Activated CD4-positive, alpha-beta T cell treated with anti-CD3 and anti-CD28 coated beads, Interleukin-2, amount 10 ng/mL, durations not matched to agents 7 days and 5 days (primary cell): ENCODE data around the gene ZNF599. TPM values are rescaled to one million over a fixed set of nuclear protein-coding genes. Genes with fewer than 3 reads are reported as not detected.

Experiments used
- CTCF ChIA-PET: fragments of 350-600 bp; sonication (Branson Sonifier 250); formaldehyde crosslinking; loops from one replicate; lab custom pipeline; 2021; ENCODE audit warnings: antibody characterized with exemption; lab: Charles Lee
- POLR2A ChIA-PET: fragments of 350-600 bp; sonication (Branson Sonifier 250); formaldehyde crosslinking; loops from one replicate; lab custom pipeline; 2021; ENCODE audit warnings: antibody characterized with exemption; lab: Charles Lee
- DNase-seq: peaks from one replicate; pipeline ENCODE4 v3.0.0-alpha.2; 2020
- H3K27ac Mint-ChIP-seq: one replicate; pipeline ENCODE4 v1.8.0; 2021; ENCODE audit warnings: mild to moderate bottlenecking, moderate library complexity, mixed read lengths
- H3K27me3 Mint-ChIP-seq: one replicate; pipeline ENCODE4 v1.8.0; 2021; ENCODE audit warnings: mixed read lengths
- H3K36me3 Mint-ChIP-seq: one replicate; pipeline ENCODE4 v1.8.0; 2021; ENCODE audit warnings: low read depth, mixed read lengths
- H3K4me1 Mint-ChIP-seq: one replicate; pipeline ENCODE4 v1.8.0; 2021; ENCODE audit warnings: mixed read lengths
- H3K4me3 Mint-ChIP-seq: one replicate; pipeline ENCODE4 v1.8.0; 2021; ENCODE audit warnings: mild to moderate bottlenecking, moderate library complexity, mixed read lengths
- H3K9me3 Mint-ChIP-seq: one replicate; pipeline ENCODE4 v1.8.0; 2021; ENCODE audit warnings: mixed read lengths
- total RNA-seq, 2 experiments: library from RNA; stranded (reverse); gene quantifications; one replicate each; pipeline ENCODE4 v1.2.3, GENCODE V29; 2021

ZNF599 gene
- total RNA-seq, 2 experiments from 2014 or later = 5.3 to 6.1 TPM

- Mint-ChIP-seq H3K27ac (no peak overlapping the region), H3K36me3 (no peaks in the 10 kb centered on the region), H3K4me3 (no peak overlapping the region), H3K9me3 (peaks cover 7% of the 10 kb centered on the region), H3K27me3 (no peaks in the 10 kb centered on the region), H3K4me1 (no peaks in the 10 kb centered on the region)
- DNase-seq = no peak
- ChIA-PET CTCF (no interaction called here), POLR2A (no interaction called here)
Observed at GRCh38 chr19:34786236-34786635, 13.2 kb upstream of the ZNF599 start.

GRCh38 chr19:34779652-34780051 is 6.6 kb upstream of the ZNF599 start:
- CTCF ChIA-PET = no interaction called here
- peaks cover 8% of the 10 kb centered on the region for H3K27me3 Mint-ChIP-seq
- no peak overlapping the region for H3K4me3 Mint-ChIP-seq
- POLR2A ChIA-PET = no interaction called here
- H3K27ac Mint-ChIP-seq = no peak overlapping the region
- peaks cover 22% of the 10 kb centered on the region for H3K9me3 Mint-ChIP-seq
- H3K36me3 Mint-ChIP-seq = no peaks in the 10 kb centered on the region
- no peak for DNase-seq
- no peaks in the 10 kb centered on the region for H3K4me1 Mint-ChIP-seq

GRCh38 chr19:34778342-34778741 is 5.3 kb upstream of the ZNF599 start:
- Mint-ChIP-seq H3K9me3 (peaks cover 20% of the 10 kb centered on the region), H3K27me3 (peaks cover 8% of the 10 kb centered on the region), H3K27ac (no peak overlapping the region), H3K4me1 (peaks cover under 1% of the 10 kb centered on the region), H3K4me3 (no peak overlapping the region), H3K36me3 (peaks cover 3% of the 10 kb centered on the region)
- POLR2A ChIA-PET = no interaction called here
- CTCF ChIA-PET = no interaction called here
- DNase-seq = no peak

- Mint-ChIP-seq H3K4me1 (peaks cover 18% of the 10 kb centered on the region), H3K27me3 (peaks cover 8% of the 10 kb centered on the region)
Observed at GRCh38 chr19:34774857-34775256, 1.8 kb upstream of the ZNF599 start.

GRCh38 chr19:34773555-34773864 is 495 bp upstream of the ZNF599 start:
- CTCF ChIA-PET = no interaction called here
- peak overlapping the region; percentile 92 for H3K27ac Mint-ChIP-seq
- no peak for DNase-seq
- peaks cover 30% of the 10 kb centered on the region for H3K9me3 Mint-ChIP-seq
- peaks cover 18% of the 10 kb centered on the region for H3K4me1 Mint-ChIP-seq
- POLR2A ChIA-PET = no interaction called here
- peaks cover 20% of the 10 kb centered on the region for H3K36me3 Mint-ChIP-seq
- peak overlapping the region; percentile 92 for H3K4me3 Mint-ChIP-seq
- peaks cover 8% of the 10 kb centered on the region for H3K27me3 Mint-ChIP-seq

More at GRCh38 chr19:34774857-34775256, 1.8 kb upstream of the ZNF599 start:
- ChIA-PET POLR2A (no interaction called here), CTCF (no interaction called here)
- DNase-seq = no peak
- no peak overlapping the region for H3K4me3 Mint-ChIP-seq
- peaks cover 16% of the 10 kb centered on the region for H3K36me3 Mint-ChIP-seq
- H3K9me3 Mint-ChIP-seq = peaks cover 30% of the 10 kb centered on the region
- no peak overlapping the region for H3K27ac Mint-ChIP-seq

GRCh38 chr19:34767951-34768350 is 5.1 kb downstream of the ZNF599 start:
- no peaks in the 10 kb centered on the region for H3K27me3 Mint-ChIP-seq
- peaks cover 27% of the 10 kb centered on the region for H3K9me3 Mint-ChIP-seq
- no peak for DNase-seq
- H3K4me1 Mint-ChIP-seq = peaks cover 14% of the 10 kb centered on the region
- no peak overlapping the region for H3K4me3 Mint-ChIP-seq
- H3K27ac Mint-ChIP-seq = no peak overlapping the region
- peaks cover 63% of the 10 kb centered on the region for H3K36me3 Mint-ChIP-seq
- CTCF ChIA-PET = no interaction called here
- POLR2A ChIA-PET = no interaction called here

- no peak overlapping the region for H3K27ac Mint-ChIP-seq
- H3K27me3 Mint-ChIP-seq = no peaks in the 10 kb centered on the region
- H3K9me3 Mint-ChIP-seq = peaks cover 34% of the 10 kb centered on the region
- no peak overlapping the region for H3K4me3 Mint-ChIP-seq
- ChIA-PET CTCF (no interaction called here), POLR2A (no interaction called here)
- H3K4me1 Mint-ChIP-seq = peaks cover 2% of the 10 kb centered on the region
- H3K36me3 Mint-ChIP-seq = peaks cover 68% of the 10 kb centered on the region
- DNase-seq = no peak
Observed at GRCh38 chr19:34766386-34766785, 6.6 kb downstream of the ZNF599 start.

- POLR2A ChIA-PET = no interaction called here
Observed at GRCh38 chr19:34759218-34759917, 13.6 kb downstream of the ZNF599 start.

GRCh38 chr19:34757441-34757840 is 15.6 kb downstream of the ZNF599 start:
- H3K9me3 Mint-ChIP-seq = peaks cover 64% of the 10 kb centered on the region
- no peak for DNase-seq
- no peaks in the 10 kb centered on the region for H3K4me1 Mint-ChIP-seq
- peaks cover 22% of the 10 kb centered on the region for H3K36me3 Mint-ChIP-seq
- CTCF ChIA-PET = no interaction called here
- H3K4me3 Mint-ChIP-seq = no peak overlapping the region
- H3K27me3 Mint-ChIP-seq = no peaks in the 10 kb centered on the region
- no peak overlapping the region for H3K27ac Mint-ChIP-seq
- POLR2A ChIA-PET = no interaction called here

More at GRCh38 chr19:34759218-34759917, 13.6 kb downstream of the ZNF599 start:
- Mint-ChIP-seq H3K9me3 (peaks cover 61% of the 10 kb centered on the region), H3K27ac (no peak overlapping the region), H3K36me3 (peaks cover 30% of the 10 kb centered on the region), H3K4me1 (no peaks in the 10 kb centered on the region), H3K4me3 (no peak overlapping the region), H3K27me3 (no peaks in the 10 kb centered on the region)
- CTCF ChIA-PET = interaction anchor here (1.1 kb wide), 1 partner anchor 111 kb away, joined by 3 read pairs; no protein-coding TSS in a partner anchor
- DNase-seq = no peak

- Mint-ChIP-seq H3K36me3 (peaks cover 13% of the 10 kb centered on the region), H3K4me3 (no peak overlapping the region), H3K27ac (no peak overlapping the region), H3K27me3 (no peaks in the 10 kb centered on the region), H3K9me3 (peaks cover 66% of the 10 kb centered on the region), H3K4me1 (no peaks in the 10 kb centered on the region)
- CTCF ChIA-PET = interaction anchor here (0.6 kb wide), 1 partner anchor 223 kb away, joined by 3 read pairs; no protein-coding TSS in a partner anchor
- POLR2A ChIA-PET = no interaction called here
- no peak for DNase-seq
Observed at GRCh38 chr19:34744896-34745690, 27.9 kb downstream of the ZNF599 start.

GRCh38 chr19:34734537-34735103 is 38.4 kb downstream of the ZNF599 start:
- Mint-ChIP-seq H3K4me3 (peak overlapping the region; percentile 82), H3K4me1 (peaks cover 22% of the 10 kb centered on the region), H3K36me3 (peaks cover 37% of the 10 kb centered on the region), H3K27me3 (no peaks in the 10 kb centered on the region), H3K9me3 (peaks cover 27% of the 10 kb centered on the region), H3K27ac (peak overlapping the region; percentile 94)
- ChIA-PET POLR2A (no interaction called here), CTCF (interaction anchor here (1.6 kb wide), 1 partner anchor 57 kb away, joined by 3 read pairs; the partner anchor contains the start of gene ZNF302)
- peak; percentile 81 for DNase-seq

- H3K36me3 Mint-ChIP-seq = peaks cover 30% of the 10 kb centered on the region
- no peaks in the 10 kb centered on the region for H3K27me3 Mint-ChIP-seq
- CTCF ChIA-PET = interaction anchor here (1.6 kb wide), 1 partner anchor 56 kb away, joined by 3 read pairs; the partner anchor contains the start of gene ZNF302
- H3K27ac Mint-ChIP-seq = peak within 1 kb of the TSS; percentile 94
- POLR2A ChIA-PET = interaction anchor here (1.2 kb wide), 1 partner anchor 56 kb away, joined by 4 read pairs; the partner anchor contains the start of gene ZNF302
- peaks cover 21% of the 10 kb centered on the region for H3K9me3 Mint-ChIP-seq
- H3K4me3 Mint-ChIP-seq = peak within 1 kb of the TSS; percentile 82
- peak; percentile 88 for DNase-seq
- H3K4me1 Mint-ChIP-seq = peaks cover 22% of the 10 kb centered on the region
Observed at GRCh38 chr19:34733746-34734536, 39.1 kb downstream of the ZNF599 start, which contains the start of gene ZNF181. Gene ZNF181, plus strand, starts transcription at chr19:34734243. Its CDS starts 795 bp downstream, at chr19:34735038.
